Fibroblast of the aortic adventitia (primary cell): ENCODE results near the gene FHIT. TPM values are rescaled to one million over a fixed set of nuclear protein-coding genes. Genes with fewer than 3 reads are reported as not detected.

Experiments used
- DNase-seq: peaks from one replicate; pipeline ENCODE4 v3.0.0-alpha.2; 2010; ENCODE audit warnings: low read depth
- H3K4me3 ChIP-seq: 2 replicates; pipeline ENCODE4 v1.5.1; 2011; ENCODE audit warnings: low read depth, mild to moderate bottlenecking, control low read depth, low read length, moderate library complexity
- CTCF ChIP-seq: IDR thresholded peaks from 2 replicates; pipeline ENCODE4 v1.5.1; 2011; ENCODE audit warnings: mild to moderate bottlenecking, low read length, control low read depth, inconsistent platforms; ENCODE audit not compliant: insufficient read depth
- total RNA-seq: library from RNA; depleted of rRNA; stranded (reverse); fragments of >200 nt; gene quantifications from 2 replicates; pipeline ENCODE4 v1.2.3, GENCODE V29; 2012; ENCODE audit warnings: low replicate concordance

FHIT gene
- total RNA-seq, 1 donor: 1.5 TPM

GRCh38 chr3:60932170-60932569 is 319.1 kb downstream of the FHIT start:
- no peak overlapping the region for H3K4me3 ChIP-seq
- no peak for TF ChIP-seq CTCF
- no peak for DNase-seq

- H3K4me3 ChIP-seq: no peak overlapping the region
- TF ChIP-seq CTCF: no peak
- DNase-seq: no peak
Observed at GRCh38 chr3:60931452-60931851, 319.8 kb downstream of the FHIT start.

- no peak for DNase-seq
- no peak for TF ChIP-seq CTCF
- no peak overlapping the region for H3K4me3 ChIP-seq
Observed at GRCh38 chr3:60920519-60920918, 330.7 kb downstream of the FHIT start.

- H3K4me3 ChIP-seq: no peak overlapping the region
- no peak for DNase-seq
- no peak for TF ChIP-seq CTCF
Observed at GRCh38 chr3:60919296-60919695, 332.0 kb downstream of the FHIT start.

- no peak for TF ChIP-seq CTCF
- H3K4me3 ChIP-seq: no peak overlapping the region
- DNase-seq: no peak
Observed at GRCh38 chr3:60917141-60917540, 334.1 kb downstream of the FHIT start.

GRCh38 chr3:60916546-60916945 is 334.7 kb downstream of the FHIT start:
- no peak for DNase-seq
- H3K4me3 ChIP-seq: no peak overlapping the region
- TF ChIP-seq CTCF: no peak

- no peak overlapping the region for H3K4me3 ChIP-seq
- TF ChIP-seq CTCF: no peak
Observed at GRCh38 chr3:60913474-60913873, 337.8 kb downstream of the FHIT start.

More at GRCh38 chr3:60913474-60913873, 337.8 kb downstream of the FHIT start:
- DNase-seq: no peak
